ENCODE data around the gene MAP4K1. TPM values are rescaled to one million over a fixed set of nuclear protein-coding genes. Genes with fewer than 3 reads are reported as not detected.

Gene MAP4K1
- total and polyA plus RNA-seq, 2 of the 13 experiments (the other 11 are each of a cell fraction or from before 2014, with no cell fraction given) = 0.24 to 0.89 TPM

DNA sequence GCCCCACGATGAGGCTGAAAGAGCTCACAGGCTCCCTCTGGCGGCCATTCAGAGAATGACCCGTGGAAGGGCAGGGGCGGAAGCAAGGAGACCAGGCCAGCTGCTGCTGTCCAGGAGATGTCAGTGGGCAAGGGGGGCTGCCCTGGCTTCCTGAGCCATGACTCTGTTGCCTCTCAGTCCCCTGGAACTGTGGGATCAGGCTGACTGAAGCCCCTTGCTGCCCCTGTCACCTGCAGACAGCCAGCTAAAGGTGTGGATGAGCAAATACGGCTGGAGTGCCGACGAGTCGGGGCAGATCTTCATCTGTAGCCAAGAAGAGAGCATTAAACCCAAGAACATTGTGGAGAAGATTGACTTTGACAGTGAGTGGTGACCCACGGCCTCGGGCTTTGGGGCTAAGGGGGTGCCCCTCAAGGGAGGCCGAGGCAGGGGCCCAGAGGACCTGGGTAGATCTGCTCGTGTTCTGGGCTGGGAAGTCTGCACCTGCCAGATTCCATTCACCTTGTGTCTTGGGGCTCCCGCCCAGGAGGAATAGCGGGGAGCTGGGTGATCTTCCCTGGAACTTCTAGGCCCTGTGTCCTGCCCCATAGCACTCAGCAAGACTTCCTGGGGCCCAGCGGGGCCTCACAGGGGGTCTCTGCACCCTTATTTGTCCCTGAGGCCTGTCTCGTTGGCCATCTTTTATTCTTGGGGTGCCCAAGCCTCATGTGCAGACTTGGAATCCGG is 17.2 kb upstream of the MAP4K1 start (continued):
- TF ChIP-seq FOXP1 (IDR thresholded peaks at IDR 0.05) (no peak), FOXP1 (CRISPR knock-in tag; IDR thresholded peaks at IDR 0.05) (no peak), PAF1 (CRISPR knock-in tag; IDR thresholded peaks at IDR 0.05) (no peak), MAFK (conservative IDR thresholded peaks at IDR 0.05 in 1 of 2, IDR thresholded peaks at IDR 0.05 in 1 of 2; ENCODE audit: low read length in 2 of 2) (no peak), FIP1L1 (IDR thresholded peaks at IDR 0.05; ENCODE audit: borderline replicate concordance, insufficient read depth, low read depth, low read length) (no peak), KDM2A (CRISPR knock-in tag; IDR thresholded peaks at IDR 0.05; ENCODE audit: borderline replicate concordance, low read depth) (peak; percentile 21; the same call in 1 of the 2 replicates), STAG1 (CRISPR knock-in tag; IDR thresholded peaks at IDR 0.05) (peak; percentile 62), TEAD3 (CRISPR knock-in tag; optimal IDR thresholded peaks at IDR 0.05; ENCODE audit: borderline replicate concordance) (peak; percentile 35), ELF3 (CRISPR knock-in tag; IDR thresholded peaks at IDR 0.05) (0 out of 2 replicates have a peak, but pooled peaks have one; percentile 34), ZNF746 (CRISPR knock-in tag; IDR thresholded peaks at IDR 0.05) (no peak), AGO2 (optimal IDR thresholded peaks at IDR 0.05; ENCODE audit: low read depth, low read length) (peak; percentile 72), ETV5 (CRISPR knock-in tag; IDR thresholded peaks at IDR 0.05; ENCODE audit: borderline replicate concordance) (peak; percentile 46; the same call in 1 of the 2 replicates), NFKB2 (CRISPR knock-in tag; IDR thresholded peaks at IDR 0.05; ENCODE audit: borderline replicate concordance) (0 out of 2 replicates have a peak, but pooled peaks have one; percentile 26)
- TF ChIP-seq, protein P1, sequence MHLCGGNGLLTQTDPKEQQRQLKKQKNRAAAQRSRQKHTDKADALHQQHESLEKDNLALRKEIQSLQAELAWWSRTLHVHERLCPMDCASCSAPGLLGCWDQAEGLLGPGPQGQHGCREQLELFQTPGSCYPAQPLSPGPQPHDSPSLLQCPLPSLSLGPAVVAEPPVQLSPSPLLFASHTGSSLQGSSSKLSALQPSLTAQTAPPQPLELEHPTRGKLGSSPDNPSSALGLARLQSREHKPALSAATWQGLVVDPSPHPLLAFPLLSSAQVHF (CRISPR knock-in tag; IDR thresholded peaks at IDR 0.05) = no peak
- TF ChIP-seq, protein P2, sequence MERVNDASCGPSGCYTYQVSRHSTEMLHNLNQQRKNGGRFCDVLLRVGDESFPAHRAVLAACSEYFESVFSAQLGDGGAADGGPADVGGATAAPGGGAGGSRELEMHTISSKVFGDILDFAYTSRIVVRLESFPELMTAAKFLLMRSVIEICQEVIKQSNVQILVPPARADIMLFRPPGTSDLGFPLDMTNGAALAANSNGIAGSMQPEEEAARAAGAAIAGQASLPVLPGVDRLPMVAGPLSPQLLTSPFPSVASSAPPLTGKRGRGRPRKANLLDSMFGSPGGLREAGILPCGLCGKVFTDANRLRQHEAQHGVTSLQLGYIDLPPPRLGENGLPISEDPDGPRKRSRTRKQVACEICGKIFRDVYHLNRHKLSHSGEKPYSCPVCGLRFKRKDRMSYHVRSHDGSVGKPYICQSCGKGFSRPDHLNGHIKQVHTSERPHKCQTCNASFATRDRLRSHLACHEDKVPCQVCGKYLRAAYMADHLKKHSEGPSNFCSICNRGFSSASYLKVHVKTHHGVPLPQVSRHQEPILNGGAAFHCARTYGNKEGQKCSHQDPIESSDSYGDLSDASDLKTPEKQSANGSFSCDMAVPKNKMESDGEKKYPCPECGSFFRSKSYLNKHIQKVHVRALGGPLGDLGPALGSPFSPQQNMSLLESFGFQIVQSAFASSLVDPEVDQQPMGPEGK (CRISPR knock-in tag; IDR thresholded peaks at IDR 0.05) = 0 out of 2 replicates have a peak, but pooled peaks have one; percentile 21
- TF ChIP-seq, protein P3, sequence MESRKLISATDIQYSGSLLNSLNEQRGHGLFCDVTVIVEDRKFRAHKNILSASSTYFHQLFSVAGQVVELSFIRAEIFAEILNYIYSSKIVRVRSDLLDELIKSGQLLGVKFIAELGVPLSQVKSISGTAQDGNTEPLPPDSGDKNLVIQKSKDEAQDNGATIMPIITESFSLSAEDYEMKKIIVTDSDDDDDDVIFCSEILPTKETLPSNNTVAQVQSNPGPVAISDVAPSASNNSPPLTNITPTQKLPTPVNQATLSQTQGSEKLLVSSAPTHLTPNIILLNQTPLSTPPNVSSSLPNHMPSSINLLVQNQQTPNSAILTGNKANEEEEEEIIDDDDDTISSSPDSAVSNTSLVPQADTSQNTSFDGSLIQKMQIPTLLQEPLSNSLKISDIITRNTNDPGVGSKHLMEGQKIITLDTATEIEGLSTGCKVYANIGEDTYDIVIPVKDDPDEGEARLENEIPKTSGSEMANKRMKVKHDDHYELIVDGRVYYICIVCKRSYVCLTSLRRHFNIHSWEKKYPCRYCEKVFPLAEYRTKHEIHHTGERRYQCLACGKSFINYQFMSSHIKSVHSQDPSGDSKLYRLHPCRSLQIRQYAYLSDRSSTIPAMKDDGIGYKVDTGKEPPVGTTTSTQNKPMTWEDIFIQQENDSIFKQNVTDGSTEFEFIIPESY (CRISPR knock-in tag; IDR thresholded peaks at IDR 0.05) = no peak
- TF ChIP-seq, protein P4, sequence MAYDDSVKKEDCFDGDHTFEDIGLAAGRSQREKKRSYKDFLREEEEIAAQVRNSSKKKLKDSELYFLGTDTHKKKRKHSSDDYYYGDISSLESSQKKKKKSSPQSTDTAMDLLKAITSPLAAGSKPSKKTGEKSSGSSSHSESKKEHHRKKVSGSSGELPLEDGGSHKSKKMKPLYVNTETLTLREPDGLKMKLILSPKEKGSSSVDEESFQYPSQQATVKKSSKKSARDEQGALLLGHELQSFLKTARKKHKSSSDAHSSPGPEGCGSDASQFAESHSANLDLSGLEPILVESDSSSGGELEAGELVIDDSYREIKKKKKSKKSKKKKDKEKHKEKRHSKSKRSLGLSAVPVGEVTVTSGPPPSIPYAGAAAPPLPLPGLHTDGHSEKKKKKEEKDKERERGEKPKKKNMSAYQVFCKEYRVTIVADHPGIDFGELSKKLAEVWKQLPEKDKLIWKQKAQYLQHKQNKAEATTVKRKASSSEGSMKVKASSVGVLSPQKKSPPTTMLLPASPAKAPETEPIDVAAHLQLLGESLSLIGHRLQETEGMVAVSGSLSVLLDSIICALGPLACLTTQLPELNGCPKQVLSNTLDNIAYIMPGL (CRISPR knock-in tag; IDR thresholded peaks at IDR 0.05; ENCODE audit: borderline replicate concordance in 1 of 2, low read depth in 1 of 2) = peak in 1 of 2 experiments; percentile 32; a peak in 1 of 4 replicates
- TF ChIP-seq, protein P5, sequence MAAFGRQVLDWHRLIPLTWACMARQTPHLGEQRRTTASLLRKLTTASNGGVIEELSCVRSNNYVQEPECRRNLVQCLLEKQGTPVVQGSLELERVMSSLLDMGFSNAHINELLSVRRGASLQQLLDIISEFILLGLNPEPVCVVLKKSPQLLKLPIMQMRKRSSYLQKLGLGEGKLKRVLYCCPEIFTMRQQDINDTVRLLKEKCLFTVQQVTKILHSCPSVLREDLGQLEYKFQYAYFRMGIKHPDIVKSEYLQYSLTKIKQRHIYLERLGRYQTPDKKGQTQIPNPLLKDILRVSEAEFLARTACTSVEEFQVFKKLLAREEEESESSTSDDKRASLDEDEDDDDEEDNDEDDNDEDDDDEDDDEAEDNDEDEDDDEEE (CRISPR knock-in tag; IDR thresholded peaks at IDR 0.05) = 0 out of 2 replicates have a peak, but pooled peaks have one; percentile 52
- TF ChIP-seq, protein P6, sequence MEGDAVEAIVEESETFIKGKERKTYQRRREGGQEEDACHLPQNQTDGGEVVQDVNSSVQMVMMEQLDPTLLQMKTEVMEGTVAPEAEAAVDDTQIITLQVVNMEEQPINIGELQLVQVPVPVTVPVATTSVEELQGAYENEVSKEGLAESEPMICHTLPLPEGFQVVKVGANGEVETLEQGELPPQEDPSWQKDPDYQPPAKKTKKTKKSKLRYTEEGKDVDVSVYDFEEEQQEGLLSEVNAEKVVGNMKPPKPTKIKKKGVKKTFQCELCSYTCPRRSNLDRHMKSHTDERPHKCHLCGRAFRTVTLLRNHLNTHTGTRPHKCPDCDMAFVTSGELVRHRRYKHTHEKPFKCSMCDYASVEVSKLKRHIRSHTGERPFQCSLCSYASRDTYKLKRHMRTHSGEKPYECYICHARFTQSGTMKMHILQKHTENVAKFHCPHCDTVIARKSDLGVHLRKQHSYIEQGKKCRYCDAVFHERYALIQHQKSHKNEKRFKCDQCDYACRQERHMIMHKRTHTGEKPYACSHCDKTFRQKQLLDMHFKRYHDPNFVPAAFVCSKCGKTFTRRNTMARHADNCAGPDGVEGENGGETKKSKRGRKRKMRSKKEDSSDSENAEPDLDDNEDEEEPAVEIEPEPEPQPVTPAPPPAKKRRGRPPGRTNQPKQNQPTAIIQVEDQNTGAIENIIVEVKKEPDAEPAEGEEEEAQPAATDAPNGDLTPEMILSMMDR (CRISPR knock-in tag; IDR thresholded peaks at IDR 0.05) = peak; percentile 86

Measured in HepG2 (cell line).